WTC11 (cell line): Measurements from ENCODE around the gene CYBA.

Source experiments
- CTCF ChIP-seq: fragments of 200-600 bp; IDR thresholded peaks from 2 replicates; pipeline ENCODE4 v1.8.0; 2022; ENCODE audit warnings: antibody characterized with exemption
- E2F4 ChIP-seq: sonication (generic); formaldehyde crosslinking; IDR thresholded peaks from 2 replicates; pipeline ENCODE4 v1.8.1; 2022; ENCODE audit warnings: low read depth, mild to moderate bottlenecking, moderate library complexity, missing genetic modification reagents, borderline replicate concordance
- ESRRA ChIP-seq: sonication (generic); formaldehyde crosslinking; IDR thresholded peaks from 2 replicates; pipeline ENCODE4 v1.8.1; 2022; ENCODE audit warnings: mild to moderate bottlenecking, missing genetic modification reagents, borderline replicate concordance
- MAX ChIP-seq: sonication (generic); formaldehyde crosslinking; IDR thresholded peaks from 2 replicates; pipeline ENCODE4 v1.8.0; 2022; ENCODE audit warnings: mild to moderate bottlenecking, missing genetic modification reagents
- TEAD4 ChIP-seq: sonication (generic); formaldehyde crosslinking; IDR thresholded peaks from 2 replicates; pipeline ENCODE4 v1.8.0; 2022; ENCODE audit warnings: mild to moderate bottlenecking, missing genetic modification reagents
- ZMAT4 ChIP-seq: fragments of 250-450 bp; sonication (Bioruptor Pico); IDR thresholded peaks from 2 replicates; pipeline ENCODE4 v1.9.0; 2021; ENCODE audit warnings: mild to moderate bottlenecking
- ZNF121 ChIP-seq: sonication (generic); formaldehyde crosslinking; IDR thresholded peaks from 2 replicates; pipeline ENCODE4 v1.8.0; 2023; ENCODE audit warnings: missing genetic modification reagents

- TF ChIP-seq TEAD4 (CRISPR knock-in tag) (no peak), CTCF (no peak), MAX (no peak), E2F4 (no peak), ZMAT4 (CRISPR knock-in tag) (no peak), ZNF121 (CRISPR knock-in tag) (no peak), ESRRA (CRISPR knock-in tag) (no peak)
Measured at GRCh38 chr16:88606148-88606757, 44.6 kb downstream of the CYBA start.
